ENCODE measurements around the gene GRID1.

Gene GRID1

GRCh38 chr10:86312701-86313270 lies 53.8 kb downstream of the GRID1 start:
- no peak for DNase-seq

- no peak for DNase-seq
Measured at GRCh38 chr10:86311906-86312305, 54.7 kb downstream of the GRID1 start.

GRCh38 chr10:86311190-86311589 lies 55.4 kb downstream of the GRID1 start:
- no peak for DNase-seq

- no peak for DNase-seq
Measured at GRCh38 chr10:86310702-86311101, 55.9 kb downstream of the GRID1 start.

- no peak for DNase-seq
Measured at GRCh38 chr10:86310291-86310690, 56.3 kb downstream of the GRID1 start.

GRCh38 chr10:86308056-86308455 lies 58.5 kb downstream of the GRID1 start:
- no peak for DNase-seq

- DNase-seq: no peak
Measured at GRCh38 chr10:86306628-86307278, 59.8 kb downstream of the GRID1 start.

GRCh38 chr10:86305521-86305920 lies 61.1 kb downstream of the GRID1 start:
- no peak for DNase-seq

- no peak for DNase-seq
Measured at GRCh38 chr10:86304436-86304835, 62.2 kb downstream of the GRID1 start.

- no peak for DNase-seq
Measured at GRCh38 chr10:86303626-86304025, 63.0 kb downstream of the GRID1 start.

- no peak for DNase-seq
Measured at GRCh38 chr10:86301971-86302370, 64.6 kb downstream of the GRID1 start.

- no peak for DNase-seq
Measured at GRCh38 chr10:86300931-86301830, 65.4 kb downstream of the GRID1 start.

- no peak for DNase-seq
Measured at GRCh38 chr10:86300399-86300925, 66.1 kb downstream of the GRID1 start.

GRCh38 chr10:86299562-86299961 lies 67.0 kb downstream of the GRID1 start:
- no peak for DNase-seq

- DNase-seq: no peak
Measured at GRCh38 chr10:86298501-86299001, 68.0 kb downstream of the GRID1 start.

GRCh38 chr10:86295791-86296190 lies 70.8 kb downstream of the GRID1 start:
- no peak for DNase-seq

GRCh38 chr10:86295351-86295750 lies 71.2 kb downstream of the GRID1 start:
- DNase-seq: no peak

- DNase-seq: no peak
Measured at GRCh38 chr10:86294346-86295265, 72.0 kb downstream of the GRID1 start.

- no peak for DNase-seq
Measured at GRCh38 chr10:86293396-86293791, 73.2 kb downstream of the GRID1 start.

GRCh38 chr10:86292462-86293395 lies 73.9 kb downstream of the GRID1 start:
- no peak for DNase-seq
